Stimulated activated naive CD8-positive, alpha-beta T cell treated with anti-CD3 and anti-CD28 coated beads, Interleukin-15, amount 100 ng/mL, for 72 hours (primary cell): Measurements from ENCODE around the gene ZNF500.

Experiments
- ATAC-seq: fragments of 150-1000 bp; cut with Tn5 transposase; 2 replicates; pipeline ENCODE4 v1.10.0; 2021; ENCODE audit warnings: mild to moderate bottlenecking, moderate library complexity
- DNase-seq, 2 donors: peaks; one replicate each; pipeline ENCODE4 v3.0.0; 2021 to 2022
- H3K27ac Mint-ChIP-seq, 2 donors: one replicate each; pipeline ENCODE4 v1.8.0; 2022; ENCODE audit warnings: mild to moderate bottlenecking in 2 of 2, mixed read lengths in 2 of 2, moderate library complexity in 2 of 2
- H3K27me3 Mint-ChIP-seq: one replicate; pipeline ENCODE4 v1.8.0; 2022; ENCODE audit warnings: mixed read lengths
- H3K4me1 Mint-ChIP-seq: one replicate; pipeline ENCODE4 v1.8.0; 2022; ENCODE audit warnings: mild to moderate bottlenecking, mixed read lengths
- H3K4me3 Mint-ChIP-seq, 2 donors: one replicate each; pipeline ENCODE4 v1.8.0; 2022; ENCODE audit warnings: mild to moderate bottlenecking in 2 of 2, mixed read lengths in 2 of 2, moderate library complexity in 1 of 2
- H3K9me3 Mint-ChIP-seq, 2 donors: one replicate each; pipeline ENCODE4 v1.8.0; 2022; ENCODE audit warnings: mixed read lengths in 2 of 2

The ZNF500 gene

GRCh38 chr16:4723071-4723767 lies 43.7 kb downstream of the ZNF500 start:
- Mint-ChIP-seq H3K9me3 (no peaks in the 10 kb centered on the region), H3K4me3 (no peak overlapping the region), H3K27me3 (no peaks in the 10 kb centered on the region), H3K4me1 (no peaks in the 10 kb centered on the region), H3K27ac (no peak overlapping the region)
- no peak for DNase-seq
- no peak for ATAC-seq

GRCh38 chr16:4718466-4718865 lies 48.5 kb downstream of the ZNF500 start:
- H3K27ac Mint-ChIP-seq: no peak overlapping the region
- no peak for ATAC-seq

DNA sequence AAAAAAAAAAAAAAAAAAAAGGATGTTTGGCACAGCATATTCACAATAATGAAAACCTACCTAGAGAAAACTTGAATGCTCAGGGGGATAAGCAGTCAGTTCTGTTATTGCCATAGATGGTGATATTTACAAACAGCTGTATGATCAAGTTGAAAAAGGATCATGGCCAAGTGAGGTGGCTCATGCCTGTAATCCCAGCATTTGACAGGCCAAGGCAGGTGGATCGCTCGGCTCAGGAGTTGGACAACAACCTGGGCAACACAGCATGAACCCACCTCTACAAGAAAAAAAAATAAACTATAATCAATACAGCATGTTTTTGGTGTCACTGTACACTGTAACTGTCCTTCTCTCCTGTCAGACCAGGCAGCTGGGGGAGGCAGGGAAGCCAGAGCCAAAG lies 52.0 kb downstream of the ZNF500 start:
- no peak overlapping the region for H3K4me3 Mint-ChIP-seq
- no peak overlapping the region for H3K27ac Mint-ChIP-seq
- no peaks in the 10 kb centered on the region for H3K9me3 Mint-ChIP-seq
- no peak for DNase-seq
- H3K27me3 Mint-ChIP-seq: no peaks in the 10 kb centered on the region
- no peaks in the 10 kb centered on the region for H3K4me1 Mint-ChIP-seq
- no peak for ATAC-seq

More at GRCh38 chr16:4718466-4718865, 48.5 kb downstream of the ZNF500 start:
- H3K27me3 Mint-ChIP-seq: no peaks in the 10 kb centered on the region
- H3K9me3 Mint-ChIP-seq: no peaks in the 10 kb centered on the region
- no peak for DNase-seq
- no peak overlapping the region for H3K4me3 Mint-ChIP-seq
- H3K4me1 Mint-ChIP-seq: no peaks in the 10 kb centered on the region

GRCh38 chr16:4713663-4714501 lies 53.1 kb downstream of the ZNF500 start:
- Mint-ChIP-seq H3K27me3 (no peaks in the 10 kb centered on the region), H3K4me3 (no peak overlapping the region), H3K9me3 (no peaks in the 10 kb centered on the region), H3K27ac (peak overlapping the region in 1 of 2 donors; percentile 59), H3K4me1 (no peaks in the 10 kb centered on the region)
- DNase-seq: no peak
- ATAC-seq: no peak

GRCh38 chr16:4709481-4709880 lies 57.5 kb downstream of the ZNF500 start:
- DNase-seq: no peak
- Mint-ChIP-seq H3K27me3 (no peaks in the 10 kb centered on the region), H3K9me3 (no peaks in the 10 kb centered on the region), H3K27ac (no peak overlapping the region), H3K4me1 (peaks cover 6% of the 10 kb centered on the region), H3K4me3 (no peak overlapping the region)
- ATAC-seq: no peak

DNA sequence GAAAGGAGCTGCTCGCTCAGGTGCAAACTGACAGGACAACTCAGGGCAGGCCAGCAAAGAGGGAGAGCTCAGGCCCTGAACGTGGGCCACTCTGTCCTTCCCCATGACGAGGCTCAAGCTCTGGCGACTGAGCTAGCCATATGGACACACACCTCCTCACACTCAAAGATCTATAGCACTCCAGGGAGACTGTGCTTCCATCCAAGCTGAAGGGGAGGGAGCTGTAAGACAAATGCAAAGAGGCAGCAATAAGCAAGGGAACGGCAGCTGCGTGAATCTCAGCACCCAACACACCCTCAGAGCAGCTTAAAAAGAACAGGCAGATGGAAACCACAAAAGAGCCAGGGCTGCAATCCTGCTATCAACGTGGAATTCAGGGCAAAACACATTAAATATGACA lies 60.1 kb downstream of the ZNF500 start:
- Mint-ChIP-seq H3K4me3 (no peak overlapping the region), H3K27me3 (no peaks in the 10 kb centered on the region), H3K27ac (peak overlapping the region in 1 of 2 donors; percentile 83), H3K9me3 (no peaks in the 10 kb centered on the region), H3K4me1 (peaks cover 6% of the 10 kb centered on the region)
- ATAC-seq: no peak
- DNase-seq: no peak

GRCh38 chr16:4704913-4705312 lies 62.0 kb downstream of the ZNF500 start:
- ATAC-seq (no peak), DNase-seq (no peak)
- H3K27ac Mint-ChIP-seq: peak overlapping the region in 1 of 2 donors; percentile 67
- H3K4me3 Mint-ChIP-seq: no peak overlapping the region
- H3K9me3 Mint-ChIP-seq: no peaks in the 10 kb centered on the region
- peaks cover 19% of the 10 kb centered on the region for H3K4me1 Mint-ChIP-seq
- H3K27me3 Mint-ChIP-seq: no peaks in the 10 kb centered on the region

DNA sequence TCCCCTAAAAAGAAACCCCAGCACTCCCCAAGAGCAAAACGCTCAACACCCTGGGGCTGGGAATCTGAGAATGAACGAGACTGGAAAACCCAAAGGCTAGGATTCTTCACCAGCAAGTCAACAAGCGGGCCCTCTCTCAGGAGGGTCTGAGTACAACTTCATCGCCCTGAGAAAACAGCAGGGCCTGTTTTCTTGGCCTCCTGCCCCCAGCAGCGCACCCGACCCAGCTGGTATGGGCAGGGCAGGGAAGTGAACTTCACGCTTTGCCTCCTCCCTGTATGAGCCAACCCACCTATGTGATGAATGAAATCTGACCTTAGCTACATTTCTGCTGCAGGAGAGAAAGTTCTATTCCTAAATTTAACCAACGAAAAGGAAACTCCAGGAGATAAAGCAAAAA lies 62.5 kb downstream of the ZNF500 start:
- Mint-ChIP-seq H3K4me3 (no peak overlapping the region), H3K4me1 (peaks cover 23% of the 10 kb centered on the region), H3K9me3 (no peaks in the 10 kb centered on the region), H3K27me3 (no peaks in the 10 kb centered on the region), H3K27ac (peak overlapping the region in 1 of 2 donors; percentile 67)
- ATAC-seq (no peak), DNase-seq (no peak)

- no peak for DNase-seq
- H3K27me3 Mint-ChIP-seq: no peaks in the 10 kb centered on the region
- ATAC-seq: no peak
- H3K9me3 Mint-ChIP-seq: no peaks in the 10 kb centered on the region
- peaks cover 29% of the 10 kb centered on the region for H3K4me1 Mint-ChIP-seq
- H3K27ac Mint-ChIP-seq: no peak overlapping the region
- H3K4me3 Mint-ChIP-seq: no peak overlapping the region
Measured at GRCh38 chr16:4703906-4704305, 63.1 kb downstream of the ZNF500 start.

GRCh38 chr16:4702466-4702808 lies 64.5 kb downstream of the ZNF500 start:
- no peak for DNase-seq
- Mint-ChIP-seq H3K4me1 (peaks cover 29% of the 10 kb centered on the region), H3K27ac (no peak overlapping the region)

DNA sequence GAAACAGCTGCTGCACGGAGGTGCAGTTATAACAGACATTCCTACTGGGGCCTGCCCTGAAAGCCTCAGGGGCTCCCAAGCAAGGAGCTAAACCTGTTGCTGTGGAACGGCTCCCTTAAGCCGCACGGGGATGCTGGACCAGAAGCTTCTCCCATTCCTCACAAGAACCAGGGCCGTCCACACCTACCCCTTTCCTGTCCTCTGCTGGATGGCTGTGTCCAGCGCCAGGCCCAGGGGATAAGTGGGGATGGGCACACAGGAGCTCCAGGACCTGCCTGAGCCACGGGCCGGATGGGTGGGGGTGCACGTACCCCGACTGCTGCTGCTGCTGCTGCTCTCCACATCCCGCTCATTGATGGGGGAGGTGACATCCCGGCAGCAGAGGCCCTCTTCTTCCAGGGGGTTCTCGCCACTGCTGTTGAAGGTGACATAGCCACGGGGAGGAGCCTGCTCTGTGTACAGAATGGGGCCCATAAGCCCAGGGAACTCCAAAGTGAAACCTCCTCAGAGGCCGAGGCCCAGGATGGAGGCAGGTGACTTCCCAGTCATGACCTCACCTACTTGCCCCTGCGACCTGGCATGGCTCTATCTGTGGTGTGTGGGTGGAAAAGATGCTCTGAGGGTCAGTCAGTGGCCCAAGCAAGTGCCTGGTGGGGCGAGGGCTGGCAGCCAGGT lies 65.0 kb downstream of the ZNF500 start:
- Mint-ChIP-seq H3K27ac (no peak overlapping the region), H3K9me3 (no peaks in the 10 kb centered on the region), H3K4me3 (no peak overlapping the region), H3K27me3 (no peaks in the 10 kb centered on the region), H3K4me1 (peaks cover 30% of the 10 kb centered on the region)
- DNase-seq (no peak), ATAC-seq (no peak)

More at GRCh38 chr16:4702466-4702808, 64.5 kb downstream of the ZNF500 start:
- ATAC-seq: no peak
- Mint-ChIP-seq H3K27me3 (no peaks in the 10 kb centered on the region), H3K4me3 (no peak overlapping the region), H3K9me3 (no peaks in the 10 kb centered on the region)

DNA sequence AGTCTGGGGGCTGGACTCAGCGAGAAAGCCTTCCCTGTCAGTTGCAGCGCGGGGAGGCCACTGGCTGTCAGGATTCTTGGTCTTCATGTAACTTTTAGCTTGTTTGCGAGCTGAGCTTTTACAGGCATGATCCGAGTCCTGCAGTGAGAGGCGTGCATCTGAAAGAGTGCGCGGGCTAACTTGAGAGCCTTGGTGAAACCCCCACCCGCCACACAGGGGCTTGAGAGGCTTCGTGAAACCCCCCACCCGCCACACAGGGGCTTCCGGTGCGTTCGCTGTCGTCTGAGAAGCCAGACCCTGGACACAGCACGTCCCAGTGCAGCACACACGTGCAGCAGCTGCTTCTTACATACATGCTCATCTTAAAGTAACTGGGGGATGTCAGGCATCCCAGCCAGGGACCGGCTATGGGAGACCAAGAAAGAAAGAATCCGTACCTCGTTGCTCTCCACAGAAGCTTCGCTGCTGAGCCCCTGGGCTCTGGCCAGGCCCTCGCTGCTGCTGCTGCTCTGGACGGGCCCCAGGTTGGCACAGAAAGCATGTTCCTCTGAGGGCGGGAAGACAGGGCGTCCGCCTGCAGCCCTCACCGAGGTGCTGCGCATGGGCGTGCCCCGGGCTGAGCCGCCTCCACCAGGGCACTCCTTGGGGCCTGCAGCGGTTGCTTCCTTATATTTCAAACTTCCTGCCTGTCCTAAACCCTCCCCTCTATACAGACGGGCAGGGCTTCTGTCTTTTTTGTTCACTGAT lies 65.8 kb downstream of the ZNF500 start:
- ATAC-seq (no peak), DNase-seq (no peak)
- Mint-ChIP-seq H3K4me3 (no peak overlapping the region), H3K27me3 (no peaks in the 10 kb centered on the region), H3K27ac (no peak overlapping the region), H3K4me1 (peaks cover 31% of the 10 kb centered on the region), H3K9me3 (no peaks in the 10 kb centered on the region)

- Mint-ChIP-seq H3K4me1 (peaks cover 38% of the 10 kb centered on the region), H3K9me3 (no peaks in the 10 kb centered on the region), H3K27me3 (no peaks in the 10 kb centered on the region), H3K4me3 (peak overlapping the region in 1 of 2 donors; percentile 39), H3K27ac (peak overlapping the region; percentile 19 to 86)
- DNase-seq (peak; percentile 40 to 50), ATAC-seq (peak; percentile 89)
Measured at GRCh38 chr16:4700380-4700996, 66.5 kb downstream of the ZNF500 start.

GRCh38 chr16:4699046-4699556 lies 67.9 kb downstream of the ZNF500 start:
- DNase-seq (no peak), ATAC-seq (no peak)
- no peaks in the 10 kb centered on the region for H3K9me3 Mint-ChIP-seq
- H3K27ac Mint-ChIP-seq: peak overlapping the region in 1 of 2 donors; percentile 74
- H3K27me3 Mint-ChIP-seq: no peaks in the 10 kb centered on the region
- H3K4me1 Mint-ChIP-seq: peaks cover 50% of the 10 kb centered on the region
- no peak overlapping the region for H3K4me3 Mint-ChIP-seq
